ENCODE measurements around the gene CAPG. TPM values are rescaled to one million over a fixed set of nuclear protein-coding genes. Genes with fewer than 3 reads are reported as not detected.

CAPG gene
- total and polyA plus RNA-seq, 9 of the 15 experiments (the other 6 are each of a cell fraction or from before 2014, with no cell fraction given) = 10.6 to 90.4 (median 56.0) TPM

DNA sequence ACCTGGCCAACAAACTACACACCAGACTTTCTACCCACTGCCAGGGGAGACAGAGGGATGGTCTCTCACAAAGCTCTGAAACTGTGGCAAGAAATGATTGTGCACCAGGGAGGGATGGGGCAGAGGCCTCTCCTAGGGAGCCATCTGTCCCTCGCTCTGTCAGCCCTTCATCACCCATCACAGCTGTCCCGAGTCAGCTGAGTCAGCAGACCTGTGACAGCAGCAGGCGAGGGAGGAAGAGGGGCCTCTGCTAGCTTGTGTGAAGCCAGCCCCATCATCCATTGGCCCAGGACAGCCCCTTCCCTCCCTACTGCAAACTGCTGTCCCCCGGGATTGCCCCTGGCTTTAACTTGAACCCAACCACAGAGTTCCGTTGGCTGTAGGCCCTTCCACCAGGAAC lies 13.4 kb upstream of the CAPG start (continued):
- TF ChIP-seq, protein P1, sequence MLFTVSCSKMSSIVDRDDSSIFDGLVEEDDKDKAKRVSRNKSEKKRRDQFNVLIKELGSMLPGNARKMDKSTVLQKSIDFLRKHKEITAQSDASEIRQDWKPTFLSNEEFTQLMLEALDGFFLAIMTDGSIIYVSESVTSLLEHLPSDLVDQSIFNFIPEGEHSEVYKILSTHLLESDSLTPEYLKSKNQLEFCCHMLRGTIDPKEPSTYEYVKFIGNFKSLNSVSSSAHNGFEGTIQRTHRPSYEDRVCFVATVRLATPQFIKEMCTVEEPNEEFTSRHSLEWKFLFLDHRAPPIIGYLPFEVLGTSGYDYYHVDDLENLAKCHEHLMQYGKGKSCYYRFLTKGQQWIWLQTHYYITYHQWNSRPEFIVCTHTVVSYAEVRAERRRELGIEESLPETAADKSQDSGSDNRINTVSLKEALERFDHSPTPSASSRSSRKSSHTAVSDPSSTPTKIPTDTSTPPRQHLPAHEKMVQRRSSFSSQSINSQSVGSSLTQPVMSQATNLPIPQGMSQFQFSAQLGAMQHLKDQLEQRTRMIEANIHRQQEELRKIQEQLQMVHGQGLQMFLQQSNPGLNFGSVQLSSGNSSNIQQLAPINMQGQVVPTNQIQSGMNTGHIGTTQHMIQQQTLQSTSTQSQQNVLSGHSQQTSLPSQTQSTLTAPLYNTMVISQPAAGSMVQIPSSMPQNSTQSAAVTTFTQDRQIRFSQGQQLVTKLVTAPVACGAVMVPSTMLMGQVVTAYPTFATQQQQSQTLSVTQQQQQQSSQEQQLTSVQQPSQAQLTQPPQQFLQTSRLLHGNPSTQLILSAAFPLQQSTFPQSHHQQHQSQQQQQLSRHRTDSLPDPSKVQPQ (CRISPR knock-in tag; IDR thresholded peaks at IDR 0.05; ENCODE audit: borderline replicate concordance) = no peak
- TF ChIP-seq TFAP4 (CRISPR knock-in tag; IDR thresholded peaks at IDR 0.05; ENCODE audit: borderline replicate concordance) = peak; percentile 84
- TF ChIP-seq HOMEZ (CRISPR knock-in tag; IDR thresholded peaks at IDR 0.05) = no peak
- TF ChIP-seq ETV1 (tag; conservative IDR thresholded peaks at IDR 0.05; ENCODE audit: low read depth) = no peak
- TF ChIP-seq ZFX (CRISPR knock-in tag; IDR thresholded peaks at IDR 0.05) = no peak
- no peak for TF ChIP-seq PHTF2 (CRISPR knock-in tag; IDR thresholded peaks at IDR 0.05)
- no peak for TF ChIP-seq ARHGAP35 (IDR thresholded peaks at IDR 0.05; ENCODE audit: partially characterized antibody)
- TF ChIP-seq ZKSCAN1 (IDR thresholded peaks at IDR 0.05; ENCODE audit: low read depth, low read length) = no peak
- TF ChIP-seq ZNF561 (CRISPR knock-in tag; conservative IDR thresholded peaks at IDR 0.05) = no peak
- no peak for TF ChIP-seq HDAC6 (IDR thresholded peaks at IDR 0.05; ENCODE audit: low read depth, low read length)
- no peak for TF ChIP-seq THRAP3 (IDR thresholded peaks at IDR 0.05; ENCODE audit: borderline replicate concordance)
